HG03025 (cell line): ENCODE data around the gene BST1.

ENCODE experiments used
- ATAC-seq: cut with Tn5 transposase; IDR thresholded peaks from one replicate; pipeline ENCODE4 v1.9.1; 2021; ENCODE audit warnings: mild to moderate bottlenecking, moderate library complexity; ENCODE audit not compliant: unreplicated experiment, low FRiP score

The BST1 gene

DNA sequence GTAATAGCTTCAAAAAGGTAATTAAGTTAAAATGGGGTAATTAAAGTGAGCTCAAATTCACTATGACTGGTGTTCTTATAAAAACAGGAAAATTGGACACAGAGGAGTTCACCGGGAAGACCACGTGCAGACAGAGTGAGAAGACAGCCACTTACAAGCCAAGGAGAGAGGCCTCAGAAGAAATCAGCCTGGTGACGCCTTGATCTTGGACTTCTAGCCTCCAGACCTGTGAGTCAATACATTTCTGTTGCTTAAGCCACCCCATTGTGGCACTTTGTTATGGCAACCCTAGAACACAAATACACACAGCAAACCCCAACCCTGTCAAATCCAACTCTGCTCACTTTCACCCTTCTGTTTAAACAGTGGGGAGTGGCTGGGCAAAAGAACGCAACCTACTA lies 71.2 kb downstream of the BST1 start:
- ATAC-seq: no peak

GRCh38 chr4:15776871-15777648 lies 74.2 kb downstream of the BST1 start:
- no peak for ATAC-seq

DNA sequence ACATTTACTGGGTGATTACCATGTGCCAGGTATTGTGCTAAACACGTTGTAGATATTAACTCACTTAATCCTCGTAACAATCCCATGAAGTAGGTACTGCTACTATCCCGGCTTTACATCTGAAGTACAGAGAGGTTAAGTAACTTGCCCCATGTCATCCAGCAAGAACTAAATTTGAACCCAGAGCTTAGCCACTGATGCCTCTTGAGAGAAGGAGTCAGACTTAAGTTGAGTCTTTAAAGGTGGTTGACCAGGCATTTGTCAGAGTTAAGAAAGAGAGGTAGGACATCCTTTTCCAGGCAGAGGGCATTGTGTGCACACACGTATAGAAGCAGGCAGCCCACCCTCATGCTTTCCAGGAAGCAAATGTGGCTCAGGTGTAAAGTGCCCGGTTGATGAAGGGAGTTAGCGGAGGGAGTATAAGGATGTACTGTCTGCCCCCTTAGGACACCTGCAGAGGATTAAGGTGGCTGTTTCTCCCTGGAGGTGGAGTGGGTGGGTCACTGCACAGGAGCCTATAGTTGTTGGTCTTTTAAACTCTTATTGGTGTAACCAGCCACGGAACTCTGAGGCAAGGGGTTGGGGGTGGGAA lies 74.9 kb downstream of the BST1 start:
- ATAC-seq: no peak

- ATAC-seq: peak; percentile 85
These were observed 75.7 kb downstream of the BST1 start, which contains the start of gene CD38 for GRCh38 chr4:15778289-15779241. CD38 (plus strand) TSS chr4:15778328; CDS start chr4:15778415, 87 bp downstream.

DNA sequence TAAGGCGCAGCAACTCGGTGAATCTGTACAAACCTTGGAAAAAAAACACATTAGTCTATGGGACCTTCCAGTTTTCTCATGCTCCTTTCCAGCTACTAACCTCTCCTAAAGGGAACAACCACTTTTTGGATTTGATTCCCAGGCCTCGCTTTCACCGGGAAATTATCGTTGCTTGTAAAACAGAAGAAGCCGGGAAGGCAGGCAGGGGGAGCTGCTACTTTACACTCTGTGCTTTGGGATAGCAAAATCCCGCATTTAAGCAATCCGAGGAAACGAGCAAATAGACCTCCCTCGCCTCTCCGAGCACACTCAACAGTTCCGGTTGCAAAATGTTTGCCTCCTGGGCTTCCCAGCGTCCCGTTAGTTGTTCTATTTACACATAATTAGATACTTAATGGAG lies 76.4 kb downstream of the BST1 start:
- ATAC-seq: no peak

- no peak for ATAC-seq
These were observed 76.9 kb downstream of the BST1 start for GRCh38 chr4:15779809-15780208.

- no peak for ATAC-seq
These were observed 78.7 kb downstream of the BST1 start for GRCh38 chr4:15781427-15782095.
